Pancreas (tissue), 10 donors: ENCODE data around the gene AAMP. TPM values are rescaled to one million over a fixed set of nuclear protein-coding genes. Genes with fewer than 3 reads are reported as not detected.

Source experiments
- ATAC-seq, 4 donors: fragments of 200-7000 bp; cut with Tn5 transposase; one replicate each; pipeline versions ENCODE4 v1.8.0 to v1.9.1; 2020; ENCODE audit warnings: mild to moderate bottlenecking in 4 of 4, moderate library complexity in 4 of 4
- DNase-seq, 6 donors: peaks; one replicate each; pipeline ENCODE4 v3.0.0-alpha.2; 2020
- FAIRE-seq: peaks from 2 replicates; lab custom pipeline; 2012; peaks lifted over from hg19 to GRCh38; lab: Jason Lieb, UNC
- H3K27ac ChIP-seq, 4 donors: fragments of 200-600 bp; sonication (generic); 1 replicate in 3 of 4; 2 replicates in 1 of 4; pipeline versions ENCODE4 v1.5.0 to v1.8.0; 2020
- H3K27me3 ChIP-seq, 4 donors: fragments of 200-600 bp; one replicate each; pipeline ENCODE4 v1.8.0; 2021
- H3K36me3 ChIP-seq, 3 donors: fragments of 200-600 bp; sonication (generic) in 1 of 3; one replicate each; pipeline versions ENCODE4 v1.5.0 to v1.8.0; 2020 to 2021
- H3K4me1 ChIP-seq, 3 donors: fragments of 200-600 bp; one replicate each; pipeline ENCODE4 v1.8.0; 2021
- H3K4me3 ChIP-seq, 4 donors: fragments of 200-600 bp; sonication (generic) in 2 of 4; one replicate each; pipeline versions ENCODE4 v1.5.0 to v1.8.0; 2020 to 2021
- H3K9me3 ChIP-seq, 4 donors: fragments of 200-600 bp; one replicate each; pipeline ENCODE4 v1.8.0; 2021
- CTCF ChIP-seq, 4 donors: fragments of 200-600 bp; sonication (generic) in 3 of 4; IDR thresholded peaks; one replicate each; pipeline versions ENCODE4 v1.5.0 to v1.8.0; 2021; ENCODE audit warnings: antibody characterized with exemption in 4 of 4
- WGBS, 2 donors: extraction: QIAGEN DNeasy Blood & Tissue Kit; methylation state at CpG; one replicate each; pipeline ENCODE4 v1.1.7; 2013; 5-methylcytosine and 5-hydroxymethylcytosine counted together
- intact Hi-C, 3 donors: fragments of 100-400 bp; cut with DNase I; formaldehyde crosslinking; loops; one replicate each; pipeline versions ENCODE4 v1.11.1 to v1.14.2; 2022
- polyA plus RNA-seq, 2 donors: library from polyadenylated mRNA; stranded (reverse); fragments of 200-250 nt; gene quantifications; one replicate each; pipeline ENCODE4 v1.2.3, GENCODE V29; 2013
- total RNA-seq, 6 donors: library from RNA; stranded (reverse); fragmentation: NEBNext Ultra II Directional in 4 of 6; extraction: Animal tissue kit (Norgen Biotek cat#: 25700) in 4 of 6; gene quantifications; one replicate each; pipeline versions ENCODE4 v1.2.1 to v1.2.4, GENCODE V29; 2021 to 2023
- donor health status: healthy with polysubstance abuse.
- donor health status: DM: no; HTN: no; CAD: no; lungs with moderate emphysema.
- donor health status: DM: no; HTN: no; CAD: no.
- donor health status: control.
- donor health status: control.
- donor health status: Bipolar disorder and iron deficiency.
- donor health status: DM: yes; HTN: yes; CAD: no.
- donor health status: DM: no; HTN: no; CAD: no.
- donor health status: DM: no; HTN: no; CAD: no.
- donor health status: DM: yes; HTN: yes; CAD: no.

AAMP gene
- total and polyA plus RNA-seq, 8 donors = 34.0 to 85.5 (median 41.4) TPM

GRCh38 chr2:218219934-218220333, 50.0 kb downstream of the AAMP start:
- no peaks in the 10 kb centered on the region for H3K36me3 ChIP-seq
- DNase-seq = no peak
- peaks cover 0 to 34% (median 0%) of the 10 kb centered on the region in 3 donors for H3K4me1 ChIP-seq
- H3K9me3 ChIP-seq = no peaks in the 10 kb centered on the region
- ATAC-seq = no peak
- intact Hi-C loops = no loop called here
- no peak overlapping the region for H3K27ac ChIP-seq
- WGBS, 2 donors = 73 to 92% methylated on average over 2 of the region's 2 CpGs
- peak overlapping the region in 1 of 4 donors; percentile 91 for H3K4me3 ChIP-seq
- FAIRE-seq = no peak
- TF ChIP-seq CTCF (IDR thresholded peaks at IDR 0.05) = no peak
- no peaks in the 10 kb centered on the region for H3K27me3 ChIP-seq

GRCh38 chr2:218218268-218219185, 51.4 kb downstream of the AAMP start:
- intact Hi-C loops = no loop called here
- no peaks in the 10 kb centered on the region for H3K36me3 ChIP-seq
- H3K4me3 ChIP-seq = peak overlapping the region; percentile 69 to 91 (median 82)
- 27 to 29% methylated on average over 4 of the region's 4 CpGs for WGBS, 2 donors
- no peaks in the 10 kb centered on the region for H3K27me3 ChIP-seq
- H3K27ac ChIP-seq = peak overlapping the region in 2 of 4 donors; percentile 92 to 94
- no peak for TF ChIP-seq CTCF (IDR thresholded peaks at IDR 0.05)
- H3K9me3 ChIP-seq = no peaks in the 10 kb centered on the region
- peaks cover 0 to 34% (median 0%) of the 10 kb centered on the region in 3 donors for H3K4me1 ChIP-seq
- DNase-seq = no peak
- FAIRE-seq = no peak
- ATAC-seq = no peak

- 0% methylated on average over 46 to 47 of the region's 47 CpGs for WGBS, 2 donors
- ATAC-seq = peak; percentile 51 to 75 (median 64)
Measured at GRCh38 chr2:218217360-218218267, 52.3 kb downstream of the AAMP start.

More at GRCh38 chr2:218217360-218218267, 52.3 kb downstream of the AAMP start:
- no peaks in the 10 kb centered on the region for H3K27me3 ChIP-seq
- H3K36me3 ChIP-seq = no peaks in the 10 kb centered on the region
- TF ChIP-seq CTCF (IDR thresholded peaks at IDR 0.05) = no peak
- H3K4me1 ChIP-seq = peaks cover 0 to 29% (median 0%) of the 10 kb centered on the region in 3 donors
- peak overlapping the region; percentile 69 to 91 (median 82) for H3K4me3 ChIP-seq
- H3K27ac ChIP-seq = peak overlapping the region; percentile 79 to 94 (median 90)
- no peaks in the 10 kb centered on the region for H3K9me3 ChIP-seq
- no peak for FAIRE-seq
- DNase-seq = peak; percentile 38 to 83 (median 56)
- intact Hi-C loops = no loop called here
